A673 (cell line): ENCODE results near the gene OTOA.

Experiments
- CTCF ChIP-seq: fragments of 300-800, 200-600 bp; sonication (generic); conservative IDR thresholded peaks from 2 replicates; pipeline ENCODE4 v1.5.1; 2017; ENCODE audit warnings: low read depth, mild to moderate bottlenecking, antibody characterized with exemption, low read length, moderate library complexity, mixed read lengths
- EZH2 ChIP-seq: fragments of 200-600 bp; sonication (generic); IDR thresholded peaks from 2 replicates; pipeline ENCODE4 v1.6.1; 2017; ENCODE audit warnings: borderline replicate concordance, low read depth, mild to moderate bottlenecking, mixed read lengths, antibody characterized with exemption, low read length; ENCODE audit not compliant: poor library complexity, severe bottlenecking

- TF ChIP-seq EZH2 (no peak), CTCF (no peak)
These were observed 24.3 kb upstream of the OTOA start for GRCh38 chr16:21639493-21639892.
